ENCODE data around the gene RABL3.
"Not testable (repeated sequence)": the region's sequence is repeated elsewhere in the genome, so short reads cannot be mapped to it uniquely, and the experiment has no call there.

Gene RABL3

GRCh38 chr3:120742198-120742848 lies at the start of gene RABL3, which contains the start of gene GTF2E1:
Gene RABL3 (minus strand): TSS chr3:120742516. CDS start chr3:120742507, 9 bp downstream.
Gene GTF2E1 (plus strand): TSS chr3:120742744. CDS start chr3:120750553, 7,809 bp downstream.
- peak; percentile 99 for DNase-seq

- no peak for DNase-seq
Observed at GRCh38 chr3:120791913-120792312, 49.6 kb upstream of the RABL3 start.

GRCh38 chr3:120791010-120791409 lies 48.7 kb upstream of the RABL3 start:
- DNase-seq: no peak

- DNase-seq: not testable (repeated sequence)
Observed at GRCh38 chr3:120785832-120786231, 43.5 kb upstream of the RABL3 start.

GRCh38 chr3:120780977-120781376 lies 38.7 kb upstream of the RABL3 start:
- DNase-seq: no peak

- no peak for DNase-seq
Observed at GRCh38 chr3:120778776-120779175, 36.5 kb upstream of the RABL3 start.

- no peak for DNase-seq
Observed at GRCh38 chr3:120775411-120775810, 33.1 kb upstream of the RABL3 start.

GRCh38 chr3:120773932-120774331 lies 31.6 kb upstream of the RABL3 start:
- no peak for DNase-seq

- no peak for DNase-seq
Observed at GRCh38 chr3:120772081-120772480, 29.8 kb upstream of the RABL3 start.

- no peak for DNase-seq
Observed at GRCh38 chr3:120770891-120771290, 28.6 kb upstream of the RABL3 start.

GRCh38 chr3:120769436-120769835 lies 27.1 kb upstream of the RABL3 start:
- DNase-seq: no peak

GRCh38 chr3:120767106-120767505 lies 24.8 kb upstream of the RABL3 start:
- no peak for DNase-seq

- DNase-seq: no peak
Observed at GRCh38 chr3:120766576-120766975, 24.3 kb upstream of the RABL3 start.

GRCh38 chr3:120765830-120766493 lies 23.6 kb upstream of the RABL3 start:
- no peak for DNase-seq

GRCh38 chr3:120764206-120764605 lies 21.9 kb upstream of the RABL3 start:
- DNase-seq: peak; percentile 13

GRCh38 chr3:120763601-120764000 lies 21.3 kb upstream of the RABL3 start:
- DNase-seq: no peak

- DNase-seq: no peak
Observed at GRCh38 chr3:120762615-120763014, 20.3 kb upstream of the RABL3 start.

GRCh38 chr3:120758551-120758950 lies 16.2 kb upstream of the RABL3 start:
- DNase-seq: not testable (repeated sequence)

- no peak for DNase-seq
Observed at GRCh38 chr3:120756061-120756460, 13.7 kb upstream of the RABL3 start.

- no peak for DNase-seq
Observed at GRCh38 chr3:120753810-120754209, 11.5 kb upstream of the RABL3 start.

- DNase-seq: no peak
Observed at GRCh38 chr3:120752865-120753264, 10.5 kb upstream of the RABL3 start.

GRCh38 chr3:120752230-120752629 lies 9.9 kb upstream of the RABL3 start:
- no peak for DNase-seq

- no peak for DNase-seq
Observed at GRCh38 chr3:120749843-120750242, 7.5 kb upstream of the RABL3 start.

- DNase-seq: no peak
Observed at GRCh38 chr3:120745466-120745865, 3.1 kb upstream of the RABL3 start.
